Measurements from ENCODE around the gene PLCH1.

PLCH1 gene

DNA sequence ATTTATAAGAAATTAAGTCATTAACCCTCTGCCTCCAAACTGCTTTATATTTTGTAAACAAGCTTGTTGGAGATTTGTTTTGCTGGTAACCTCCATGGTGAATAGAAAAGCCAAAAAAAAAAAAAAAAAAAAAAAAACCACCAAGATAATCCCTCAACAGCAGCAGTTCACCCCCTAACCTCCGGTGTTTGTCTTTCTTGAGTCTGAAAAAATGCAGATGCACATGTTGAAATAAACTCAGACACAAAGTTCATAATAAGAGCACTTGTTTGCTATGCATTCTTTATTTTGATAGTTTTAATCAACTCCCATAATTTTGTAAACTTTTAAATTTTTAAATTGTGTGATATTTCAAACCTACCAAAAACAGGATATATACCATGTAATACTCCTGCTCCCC lies 1.8 kb upstream of the PLCH1 start:
- in situ Hi-C loops (cut with MboI; ENCODE audit: low pct_unique_long_range_greater_than_20kb, low sequenced_read_pairs) = no loop called here
- DNase-seq = no peak

DNA sequence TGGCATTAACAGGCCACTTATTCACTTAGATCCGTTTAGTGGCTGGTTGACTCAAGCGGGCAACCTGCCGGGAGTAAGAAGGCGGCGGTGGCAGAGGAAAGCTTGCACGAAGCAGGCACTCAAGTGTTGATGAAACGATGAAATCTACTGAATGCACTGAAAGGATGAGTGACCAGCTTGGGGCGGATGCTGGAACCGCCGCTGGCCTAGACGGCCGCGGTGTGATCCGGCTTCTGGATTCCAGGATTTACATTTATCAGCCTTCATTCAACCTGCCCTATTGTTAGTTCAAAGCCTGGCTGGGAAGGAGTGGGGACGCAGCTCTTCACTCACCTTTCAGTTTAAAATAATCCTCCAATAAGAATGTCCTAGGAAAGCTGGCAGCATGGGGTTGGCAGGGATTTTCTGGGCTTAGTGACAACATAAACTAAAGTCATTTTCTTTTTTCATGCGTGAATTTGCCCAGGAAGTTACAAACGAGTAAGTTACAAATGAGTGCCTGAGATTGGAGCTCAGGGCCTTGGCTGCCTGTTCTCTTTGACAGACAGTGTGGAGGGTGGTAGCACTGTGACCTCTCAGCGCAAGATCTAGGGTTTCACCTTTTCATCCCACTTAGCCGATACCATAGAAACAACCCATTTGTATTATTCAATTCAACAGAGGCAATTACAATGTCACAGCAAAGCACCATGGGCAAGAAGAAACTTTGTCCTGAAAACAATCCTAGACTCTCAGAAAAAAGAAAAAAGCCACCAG lies 1.1 kb upstream of the PLCH1 start:
- in situ Hi-C loops (cut with MboI; ENCODE audit: low pct_unique_long_range_greater_than_20kb, low sequenced_read_pairs) = no loop called here
- DNase-seq = no peak

DNA sequence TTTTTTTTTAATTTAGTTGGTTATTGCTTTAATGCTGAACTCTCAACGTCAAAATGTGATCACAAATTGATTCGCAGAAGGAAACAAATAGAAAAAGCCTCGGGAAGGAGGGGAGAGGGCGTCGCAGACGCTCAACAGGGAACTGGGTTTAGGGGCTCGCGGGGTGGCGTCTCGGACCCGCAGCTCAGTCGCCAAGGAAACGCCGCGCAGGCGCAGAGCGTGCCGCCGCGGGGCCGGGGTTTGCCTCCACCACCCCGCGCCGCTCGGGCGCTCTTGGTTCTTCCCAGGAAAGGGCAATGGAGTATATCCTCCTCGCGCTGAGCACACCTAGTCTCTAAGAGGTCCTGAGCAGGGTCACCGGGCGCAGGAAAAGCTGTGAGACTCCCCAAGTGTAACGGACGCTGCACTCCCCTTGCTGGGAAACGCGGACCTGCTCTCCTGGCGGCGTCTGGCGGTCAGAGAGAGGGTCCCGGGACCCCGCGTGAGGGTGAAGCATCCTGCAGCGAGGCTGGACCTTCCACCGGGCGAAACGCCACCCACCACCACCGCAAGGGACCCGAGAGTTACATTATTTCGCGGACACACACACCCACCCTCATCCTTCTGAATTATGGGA lies 753 bp downstream of the PLCH1 start:
- peak; percentile 76 for DNase-seq
- in situ Hi-C loops (cut with MboI; ENCODE audit: low pct_unique_long_range_greater_than_20kb, low sequenced_read_pairs) = no loop called here

DNA sequence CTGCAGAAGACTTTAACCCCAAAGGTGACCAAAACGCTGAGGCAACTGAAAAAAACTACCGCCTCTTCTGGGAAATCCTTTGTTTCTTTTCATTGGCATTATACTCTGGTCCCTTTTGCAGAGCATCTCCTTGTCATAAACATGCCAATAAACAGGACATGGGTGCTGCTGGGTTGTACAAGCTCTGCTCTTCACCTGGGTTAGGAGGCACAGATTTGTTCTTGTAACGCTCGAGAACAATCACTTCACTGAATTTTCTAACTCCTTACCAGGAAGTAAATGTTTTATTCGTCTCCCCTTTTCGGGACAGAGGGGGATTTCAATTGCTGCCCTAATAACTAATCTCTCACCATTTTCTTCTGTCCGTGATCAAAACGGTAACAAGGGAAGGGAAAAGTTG lies 1.3 kb downstream of the PLCH1 start:
- peak; percentile 13 for DNase-seq
- in situ Hi-C loops (cut with MboI; ENCODE audit: low pct_unique_long_range_greater_than_20kb, low sequenced_read_pairs) = no loop called here

DNA sequence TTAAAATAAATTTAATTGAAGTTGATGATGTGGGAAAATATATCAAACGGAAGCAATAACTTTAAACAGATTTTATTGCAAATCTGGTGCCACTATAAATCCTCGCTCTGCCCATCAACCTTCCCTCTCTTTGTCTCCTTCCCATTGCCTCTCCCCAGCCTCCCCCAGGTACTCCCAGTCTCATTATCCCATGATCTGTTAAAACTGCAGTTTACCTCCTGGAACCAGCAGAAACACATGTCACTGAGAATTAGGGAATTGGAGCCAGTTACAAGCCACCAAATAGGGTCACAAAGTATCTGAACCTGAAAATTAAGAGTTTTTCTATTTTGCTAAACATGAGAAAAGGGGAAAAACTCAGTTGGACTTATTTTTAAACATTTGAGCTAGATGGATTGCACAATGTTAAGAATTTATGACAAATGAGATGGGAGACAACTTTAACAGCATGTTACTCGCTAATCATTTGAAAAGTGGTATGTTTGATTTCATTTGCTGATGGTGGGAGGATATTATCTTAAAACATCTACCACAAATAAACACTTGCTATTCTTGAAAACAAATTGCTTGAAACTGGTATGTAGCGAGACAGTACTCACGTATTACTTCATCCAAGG lies 2.4 kb downstream of the PLCH1 start:
- no peak for DNase-seq
- in situ Hi-C loops (cut with MboI; ENCODE audit: low pct_unique_long_range_greater_than_20kb, low sequenced_read_pairs) = no loop called here

DNA sequence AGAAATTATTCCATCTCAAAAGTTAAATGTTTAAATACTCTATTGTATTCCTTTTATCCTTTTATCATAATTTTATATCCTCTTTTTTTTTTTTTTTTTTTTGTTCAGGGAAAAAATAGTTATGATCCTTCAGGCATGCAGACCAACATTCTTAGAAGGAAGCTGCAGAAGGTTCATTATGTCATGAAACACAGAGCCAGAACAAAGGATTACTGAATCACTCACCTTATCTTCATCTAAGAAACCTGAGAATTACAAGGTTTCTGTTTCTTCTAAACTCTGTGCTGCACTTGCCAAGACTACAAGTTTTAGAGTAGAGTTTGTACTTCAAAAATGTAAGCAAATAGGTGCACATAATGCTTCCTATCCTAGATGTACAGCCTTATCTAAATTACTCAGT lies 3.3 kb downstream of the PLCH1 start:
- DNase-seq = no peak
- in situ Hi-C loops (cut with MboI; ENCODE audit: low pct_unique_long_range_greater_than_20kb, low sequenced_read_pairs) = no loop called here

DNA sequence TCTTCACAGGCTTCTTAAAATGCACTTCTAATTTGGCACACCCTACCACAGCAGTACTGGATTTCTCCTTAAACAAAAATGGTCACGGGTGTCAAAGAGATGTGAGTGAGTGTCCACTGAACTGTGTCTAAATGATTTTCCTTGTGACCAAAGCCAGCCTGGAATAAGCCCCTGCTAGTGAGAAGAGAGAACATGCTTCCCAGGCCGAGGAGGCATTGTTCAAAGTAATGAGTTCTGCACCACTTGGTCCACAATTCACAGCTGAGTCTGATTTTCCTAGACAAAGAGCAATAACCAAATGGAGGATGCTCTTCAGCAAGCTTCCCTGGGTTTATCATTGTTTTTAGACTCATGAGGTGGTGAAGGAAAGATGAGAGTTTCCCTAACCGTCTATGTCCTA lies 3.8 kb downstream of the PLCH1 start:
- DNase-seq = no peak
- in situ Hi-C loops (cut with MboI; ENCODE audit: low pct_unique_long_range_greater_than_20kb, low sequenced_read_pairs) = no loop called here

DNA sequence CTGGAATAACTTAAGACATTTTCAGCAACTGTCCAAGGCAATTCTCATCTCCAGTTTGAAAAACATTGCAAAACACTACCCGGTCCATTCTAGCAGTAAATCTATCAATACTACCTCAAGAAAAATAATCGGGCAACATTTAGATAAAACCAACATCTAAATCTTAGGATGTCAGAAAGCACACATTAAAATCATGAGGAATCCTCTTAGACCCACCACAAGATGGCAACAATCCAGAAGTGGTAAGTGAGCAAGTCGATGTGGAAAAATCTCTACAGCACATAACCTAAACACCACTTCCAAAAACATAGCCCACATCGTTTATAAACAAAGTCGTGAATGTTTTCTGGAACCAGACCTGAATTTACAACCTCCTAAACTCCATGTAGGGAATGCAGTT lies 5.7 kb downstream of the PLCH1 start:
- DNase-seq = peak; percentile 39
- in situ Hi-C loops (cut with MboI; ENCODE audit: low pct_unique_long_range_greater_than_20kb, low sequenced_read_pairs) = no loop called here

DNA sequence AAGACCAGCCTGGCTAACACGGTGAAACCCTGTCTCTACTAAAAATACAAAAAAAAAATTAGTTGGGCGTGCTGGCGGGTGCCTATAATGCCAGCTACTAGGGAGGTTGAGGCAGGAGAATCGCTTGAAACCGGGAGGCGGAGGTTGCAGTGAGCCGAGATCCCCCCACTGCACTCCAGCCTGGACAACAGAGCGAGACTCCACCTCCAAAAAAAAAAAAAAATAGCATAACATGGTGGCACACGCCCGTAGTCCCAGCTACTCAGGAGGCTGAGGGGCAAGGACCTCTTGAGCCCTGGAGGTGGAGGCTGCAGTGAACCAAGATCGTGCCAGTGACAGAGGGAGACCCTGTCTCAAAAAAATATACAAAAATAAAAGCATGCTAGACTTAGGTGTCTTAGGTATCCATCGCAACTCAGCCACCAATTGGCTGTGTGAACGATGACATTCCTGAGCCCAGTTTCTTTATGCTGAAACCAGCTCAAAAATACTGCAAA lies 6.2 kb downstream of the PLCH1 start:
- DNase-seq = no peak
- in situ Hi-C loops (cut with MboI; ENCODE audit: low pct_unique_long_range_greater_than_20kb, low sequenced_read_pairs) = no loop called here

DNA sequence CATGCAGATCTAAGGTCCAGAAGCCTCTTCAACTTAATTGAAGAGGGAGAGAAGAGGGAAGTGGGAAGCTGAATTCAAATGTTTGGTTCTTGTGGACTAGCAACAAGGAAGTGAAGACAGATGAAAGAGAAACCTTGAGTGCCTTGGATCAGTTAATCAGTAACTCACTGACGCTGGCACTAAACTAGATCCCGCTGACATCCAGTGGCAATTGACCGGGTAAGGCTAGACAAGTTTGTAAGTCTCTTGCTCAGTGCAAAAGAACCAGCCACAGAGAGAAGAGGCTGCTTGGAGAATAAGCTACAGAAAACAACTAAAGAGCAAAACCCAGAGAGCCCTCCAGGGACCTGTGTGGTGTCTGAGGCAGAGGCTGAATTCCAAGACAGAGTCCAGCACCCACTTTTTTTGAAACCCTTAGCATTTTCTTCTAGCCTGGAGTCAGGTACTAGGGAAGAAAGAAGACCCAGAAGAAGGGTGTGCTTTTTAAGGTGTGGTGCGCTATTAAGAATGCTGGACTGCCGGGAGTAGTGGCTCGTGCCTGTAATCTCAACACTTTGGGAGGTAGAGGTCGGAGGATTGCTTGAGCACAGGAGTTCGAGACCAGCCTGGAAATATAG lies 6.9 kb downstream of the PLCH1 start:
- in situ Hi-C loops (cut with MboI; ENCODE audit: low pct_unique_long_range_greater_than_20kb, low sequenced_read_pairs) = no loop called here
- DNase-seq = peak; percentile 75

DNA sequence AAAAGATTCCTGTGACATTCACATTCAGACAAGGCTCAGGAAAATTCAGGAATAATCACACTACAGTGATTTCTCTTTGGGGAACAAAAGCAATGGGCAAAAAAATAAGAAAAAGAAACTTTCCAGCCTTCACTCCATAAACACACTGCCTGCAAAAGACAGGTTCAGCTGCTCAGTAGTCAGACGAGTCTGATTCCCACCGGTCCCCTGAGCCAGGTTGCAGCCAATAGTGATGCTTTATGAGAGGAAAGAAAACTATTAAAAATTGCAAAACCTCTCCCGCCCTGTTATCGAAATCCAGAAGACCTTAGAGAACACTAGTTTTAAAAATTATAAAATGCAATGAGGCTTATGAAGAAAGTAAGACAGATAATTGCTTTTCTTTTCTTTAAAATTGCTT lies 8.5 kb downstream of the PLCH1 start:
- in situ Hi-C loops (cut with MboI; ENCODE audit: low pct_unique_long_range_greater_than_20kb, low sequenced_read_pairs) = no loop called here
- no peak for DNase-seq

DNA sequence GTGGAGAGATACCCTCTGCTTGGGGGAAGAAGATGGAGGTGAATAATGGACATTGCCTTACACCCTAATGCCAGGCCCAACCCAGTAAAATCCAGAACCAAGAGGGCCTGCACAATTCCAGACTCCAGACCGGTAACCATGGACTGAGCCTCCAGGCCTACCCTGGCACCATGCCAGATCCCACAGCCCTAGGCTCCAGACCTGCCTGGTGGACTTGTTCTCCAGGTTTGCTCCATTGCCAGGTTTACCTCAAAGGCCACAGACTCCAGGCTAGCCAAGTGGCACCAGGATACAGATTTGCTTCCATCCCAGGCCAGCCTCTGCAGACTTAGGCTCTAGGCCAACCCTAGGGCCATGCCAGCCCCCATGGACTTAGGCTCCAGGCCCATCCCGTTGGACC lies 14.0 kb downstream of the PLCH1 start:
- no peak for DNase-seq
- in situ Hi-C loops (cut with MboI; ENCODE audit: low pct_unique_long_range_greater_than_20kb, low sequenced_read_pairs) = no loop called here

DNA sequence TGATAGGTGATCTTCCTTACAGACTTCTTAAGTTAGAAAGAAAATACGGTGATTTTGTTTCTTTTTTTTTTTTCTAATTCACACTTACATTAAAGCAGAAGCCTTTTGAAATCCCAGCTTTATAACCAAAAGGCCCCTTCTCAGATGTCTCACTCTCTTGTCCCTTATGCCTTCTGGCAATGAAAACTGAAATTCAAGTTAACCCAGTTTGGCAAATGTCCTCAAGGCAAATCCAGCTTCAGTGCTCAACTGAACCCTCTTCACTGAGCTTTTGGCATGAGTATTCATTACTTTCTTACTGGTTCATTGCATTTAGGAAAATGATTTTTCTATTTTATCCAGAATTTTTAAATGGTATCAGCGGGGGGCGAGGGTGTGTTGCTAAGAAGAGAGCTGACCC lies 17.0 kb downstream of the PLCH1 start:
- DNase-seq = no peak
- in situ Hi-C loops (cut with MboI; ENCODE audit: low pct_unique_long_range_greater_than_20kb, low sequenced_read_pairs) = no loop called here

DNA sequence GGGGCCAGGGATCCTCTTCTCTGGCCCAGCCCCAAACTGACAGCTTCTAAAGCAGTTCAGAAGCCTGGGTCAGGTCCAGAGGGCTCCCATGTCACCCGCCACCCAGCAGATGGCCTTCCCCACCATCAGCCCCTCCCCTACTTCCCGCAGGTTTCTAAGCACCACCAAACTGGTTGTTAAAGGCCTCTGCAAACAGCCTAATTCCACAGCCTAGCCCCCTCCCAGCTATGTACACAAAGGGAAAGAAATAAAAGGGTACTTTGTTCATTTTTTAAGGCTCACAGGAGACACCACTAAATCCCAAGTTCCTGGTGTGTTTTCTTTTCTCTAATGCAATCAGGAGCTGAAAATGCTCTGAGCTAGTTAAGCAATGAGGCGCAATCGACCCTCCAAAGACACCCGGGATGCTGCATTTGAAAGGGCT lies 30.6 kb downstream of the PLCH1 start:
- in situ Hi-C loops (cut with MboI; ENCODE audit: low pct_unique_long_range_greater_than_20kb, low sequenced_read_pairs) = no loop called here
- peak; percentile 19 for DNase-seq

DNA sequence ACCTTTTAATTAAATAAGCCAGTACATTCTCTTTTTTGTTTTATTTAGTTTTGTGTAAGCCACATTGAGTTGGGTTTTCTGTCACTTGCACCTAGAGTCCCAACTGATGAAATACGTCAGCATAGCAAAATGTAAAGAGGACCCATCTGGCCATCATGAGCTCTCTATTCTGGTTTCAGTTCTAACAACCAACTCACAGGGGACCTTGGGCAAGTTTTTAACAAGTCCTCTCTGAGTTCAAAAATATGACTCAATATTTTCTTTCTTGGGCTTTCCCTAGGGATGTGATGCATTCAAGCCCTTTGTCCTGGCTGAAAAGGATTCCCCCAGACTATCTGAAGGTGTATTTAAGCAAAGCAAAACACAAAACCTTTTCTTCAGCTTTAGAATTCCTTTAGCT lies 32.9 kb downstream of the PLCH1 start:
- no peak for DNase-seq
- in situ Hi-C loops (cut with MboI; ENCODE audit: low pct_unique_long_range_greater_than_20kb, low sequenced_read_pairs) = no loop called here

DNA sequence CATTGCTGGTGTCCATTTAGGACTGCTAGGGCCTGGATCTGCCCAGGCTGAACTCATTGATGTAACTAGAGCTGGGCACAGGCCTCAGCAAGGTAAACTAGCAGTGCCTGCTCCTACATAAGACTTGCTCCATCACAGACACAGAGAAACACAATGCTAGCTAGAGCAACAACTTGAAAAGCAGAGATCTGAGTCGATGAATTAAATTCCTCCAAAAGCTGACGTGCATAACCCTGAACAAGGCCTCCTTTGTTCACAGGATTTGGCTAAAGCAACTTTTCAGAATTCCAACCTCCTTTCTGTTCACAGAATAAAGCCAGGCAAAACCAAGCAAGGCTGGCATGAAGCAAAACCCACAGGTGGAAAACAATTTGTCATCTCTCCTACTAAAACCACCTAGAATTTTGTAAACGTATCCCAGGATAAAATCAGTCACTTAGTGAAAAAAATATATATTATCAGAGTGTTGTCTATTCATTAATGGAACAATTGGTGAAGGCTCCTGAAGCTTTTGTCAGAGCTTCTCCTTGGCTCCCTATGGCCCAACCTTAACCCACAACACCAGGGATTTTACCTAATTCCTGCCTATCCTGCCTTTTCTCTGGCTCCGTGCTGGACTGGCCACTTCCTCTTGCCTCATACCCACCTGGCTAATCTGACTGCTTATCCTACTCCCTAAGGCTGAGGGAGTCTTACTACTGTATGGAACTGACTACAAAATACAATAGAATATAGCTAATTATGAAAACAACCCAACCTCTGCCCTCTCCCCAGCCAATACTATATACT lies 39.9 kb downstream of the PLCH1 start:
- in situ Hi-C loops (cut with MboI; ENCODE audit: low pct_unique_long_range_greater_than_20kb, low sequenced_read_pairs) = no loop called here

DNA sequence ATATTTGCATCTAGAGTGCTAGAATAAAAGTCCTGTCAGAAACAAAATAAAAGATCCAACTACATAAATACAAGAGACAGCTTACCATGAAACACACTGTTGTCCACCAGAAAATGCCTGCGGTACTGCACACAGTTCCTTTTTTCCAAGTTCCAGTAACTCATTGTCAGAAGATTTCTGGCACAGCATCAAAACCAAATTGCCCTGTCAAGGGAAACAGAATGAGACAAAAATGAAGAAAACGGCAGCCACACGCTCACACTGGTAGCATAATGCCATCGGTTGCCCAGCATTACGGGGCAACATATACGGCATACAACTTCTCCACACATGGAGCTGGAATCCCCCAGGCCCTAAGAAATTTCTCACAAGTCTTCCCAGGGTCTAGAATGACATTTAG lies 40.8 kb downstream of the PLCH1 start:
- in situ Hi-C loops (cut with MboI; ENCODE audit: low pct_unique_long_range_greater_than_20kb, low sequenced_read_pairs) = no loop called here

More for the DNA sequence above, 39.9 kb downstream of the PLCH1 start:
- peak; percentile 5 for DNase-seq

DNA sequence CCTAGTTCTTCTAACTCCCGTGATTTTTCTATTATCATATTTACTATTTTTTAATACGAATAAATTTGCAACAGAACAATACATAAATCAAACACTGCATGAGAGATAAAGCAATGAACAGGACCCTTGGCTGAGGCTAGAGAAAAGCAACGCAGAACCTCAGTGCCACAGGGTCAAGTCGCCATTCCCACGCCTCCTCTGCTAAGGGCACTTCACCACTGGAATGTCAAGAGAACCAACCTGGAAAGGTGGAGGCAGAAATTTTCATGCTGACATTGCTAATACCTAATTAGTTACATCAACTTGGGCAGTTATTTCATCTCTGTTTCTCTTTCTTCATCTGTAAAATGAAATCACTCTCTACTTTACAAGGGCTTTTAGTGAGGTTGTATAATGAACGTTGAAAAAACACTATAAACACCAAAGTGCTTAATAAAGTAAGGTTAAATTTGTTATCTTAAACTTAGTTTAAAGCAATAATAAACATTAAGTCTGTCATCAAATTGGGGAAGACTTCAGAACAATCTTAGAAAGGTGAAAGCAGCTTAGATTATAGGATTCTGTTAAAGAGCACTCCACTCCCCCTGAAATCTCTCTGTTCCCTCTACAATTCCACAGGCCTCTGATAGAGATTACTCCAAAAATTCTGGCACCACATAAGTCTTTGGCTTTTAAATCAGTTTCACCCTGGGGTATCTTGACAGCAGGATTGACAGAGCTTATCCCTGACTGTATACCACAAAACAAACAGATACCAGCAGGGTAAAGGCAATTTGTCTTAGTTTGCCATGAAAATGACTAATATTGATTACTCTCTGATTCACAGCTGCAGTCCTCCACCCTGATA lies 41.9 kb downstream of the PLCH1 start:
- in situ Hi-C loops (cut with MboI; ENCODE audit: low pct_unique_long_range_greater_than_20kb, low sequenced_read_pairs) = no loop called here
- DNase-seq = peak; percentile 4

More for the DNA sequence above, 40.8 kb downstream of the PLCH1 start:
- DNase-seq = peak; percentile 90
